Measurements from ENCODE around the gene SLC16A3.
"Not testable (repeated sequence)": the region's sequence is repeated elsewhere in the genome, so short reads cannot be mapped to it uniquely, and the experiment has no call there.

Gene SLC16A3

DNA sequence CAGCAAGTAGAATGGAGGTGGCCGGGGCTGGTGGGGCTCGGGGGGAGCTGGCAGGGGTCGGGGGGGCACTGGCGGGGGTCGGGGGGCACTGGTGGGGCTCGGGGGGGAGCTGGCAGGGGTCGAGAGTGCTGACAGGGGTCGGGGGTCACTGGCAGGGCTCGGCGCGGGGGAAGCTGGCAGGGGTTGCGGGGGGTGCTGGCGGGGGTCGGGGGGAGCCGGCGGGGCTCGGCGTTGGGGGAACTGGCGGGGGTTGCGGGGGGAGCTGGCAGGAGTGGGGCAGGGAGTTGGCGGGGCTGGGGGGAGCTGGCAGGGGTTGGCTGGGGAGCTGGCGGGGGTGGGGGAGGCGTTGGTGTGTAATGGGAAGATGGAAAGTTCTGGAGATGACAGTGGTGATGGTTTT is 41.3 kb upstream of the SLC16A3 start:
- DNase-seq (ENCODE audit: low read depth), result no peak
- H3K4me3 ChIP-seq (ENCODE audit: low read length), result no peak overlapping the region
- TF ChIP-seq CTCF (IDR thresholded peaks at IDR 0.05; ENCODE audit: insufficient read depth, low read depth, low read length, missing control alignments), result no peak

DNA sequence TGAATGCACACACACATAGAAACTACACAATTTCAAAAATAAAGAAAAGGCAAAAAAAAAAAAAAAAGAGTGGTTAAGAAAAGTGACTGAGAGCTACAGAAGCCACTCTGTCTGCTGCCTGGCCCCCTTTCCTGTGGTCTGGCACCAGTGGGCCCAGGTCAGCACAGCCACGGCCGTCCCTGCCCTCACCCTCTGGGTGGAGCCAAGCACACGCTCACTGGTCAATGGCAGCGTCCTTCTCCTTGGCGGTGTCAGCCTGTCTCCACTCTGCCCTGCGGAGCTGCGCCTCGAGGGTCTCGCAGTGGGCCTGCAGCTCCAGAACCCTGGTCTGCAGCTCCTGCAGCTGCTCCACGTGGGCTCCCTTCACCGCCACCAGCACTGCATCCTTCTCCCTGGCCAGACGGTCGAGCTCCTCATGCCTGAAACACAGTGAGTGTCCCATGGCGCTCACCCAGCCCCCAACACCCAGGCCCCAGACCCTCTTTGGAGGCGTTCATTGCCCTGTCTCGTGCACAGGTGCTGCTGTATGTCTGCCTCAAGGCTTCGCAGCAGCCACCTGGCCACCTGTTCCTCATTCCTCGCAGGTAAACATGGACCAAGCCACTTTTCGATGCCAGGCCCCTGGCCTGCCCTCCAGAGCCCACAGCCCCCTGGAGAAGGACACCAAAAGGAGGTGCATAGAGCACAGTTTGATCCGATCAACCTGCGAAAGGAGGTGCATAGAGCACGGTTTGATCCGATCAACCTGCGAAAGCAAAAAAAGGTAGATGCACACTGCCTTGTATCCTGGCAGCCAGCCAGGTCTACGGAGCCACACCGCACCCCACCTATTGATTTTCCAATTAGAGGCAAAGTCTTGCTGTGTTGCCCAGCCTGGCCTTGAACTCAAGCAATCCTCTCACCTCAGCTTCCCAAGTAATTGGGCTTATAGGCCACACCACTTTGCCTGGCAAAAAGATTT is 40.6 kb upstream of the SLC16A3 start:
- no peak for DNase-seq (ENCODE audit: low read depth)
- TF ChIP-seq CTCF (IDR thresholded peaks at IDR 0.05; ENCODE audit: insufficient read depth, low read depth, low read length, missing control alignments), result no peak

GRCh38 chr17:82193050-82193449 is 35.8 kb upstream of the SLC16A3 start:
- DNase-seq (ENCODE audit: low read depth); H3K4me3 ChIP-seq (ENCODE audit: low read length): not testable (repeated sequence)

More for the DNA sequence above, 40.6 kb upstream of the SLC16A3 start:
- H3K4me3 ChIP-seq (ENCODE audit: low read length), result no peak overlapping the region

DNA sequence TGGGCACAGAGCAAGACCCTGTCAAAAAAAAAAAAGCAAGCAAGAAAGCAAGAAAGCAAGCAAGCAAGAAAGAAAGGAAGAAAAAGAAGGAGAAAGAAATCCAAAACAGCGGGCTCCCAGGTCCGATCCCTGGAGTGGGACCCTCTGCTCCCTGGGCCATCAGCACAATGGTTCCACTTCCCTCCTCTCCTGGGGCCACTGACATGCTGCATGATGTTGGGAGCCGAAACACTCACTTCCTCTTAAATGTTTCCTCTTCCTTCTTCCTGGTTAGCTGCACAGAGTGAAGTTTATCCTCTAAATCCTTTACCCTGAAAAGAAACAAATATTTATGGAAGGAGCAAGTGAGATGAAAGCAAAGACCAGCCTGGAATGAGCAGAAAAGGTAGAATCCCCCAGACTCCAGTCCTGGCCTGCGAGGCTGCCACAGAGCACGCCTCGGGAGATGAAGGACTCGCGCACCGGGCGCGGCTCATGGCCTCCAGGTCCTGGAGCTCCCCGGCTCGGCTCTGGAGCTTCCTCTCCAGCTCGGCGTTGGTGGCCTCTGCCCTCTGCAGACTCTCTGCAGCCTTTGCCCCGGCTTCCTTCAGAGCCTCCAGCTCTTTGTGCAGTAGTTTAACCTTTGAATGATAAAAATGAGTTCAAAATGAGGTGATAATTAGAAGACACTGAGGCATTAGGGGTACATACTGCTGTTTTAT is 35.2 kb upstream of the SLC16A3 start:
- no peak overlapping the region for H3K4me3 ChIP-seq (ENCODE audit: low read length)
- DNase-seq (ENCODE audit: low read depth), result no peak
- TF ChIP-seq CTCF (IDR thresholded peaks at IDR 0.05; ENCODE audit: insufficient read depth, low read depth, low read length, missing control alignments), result no peak

DNA sequence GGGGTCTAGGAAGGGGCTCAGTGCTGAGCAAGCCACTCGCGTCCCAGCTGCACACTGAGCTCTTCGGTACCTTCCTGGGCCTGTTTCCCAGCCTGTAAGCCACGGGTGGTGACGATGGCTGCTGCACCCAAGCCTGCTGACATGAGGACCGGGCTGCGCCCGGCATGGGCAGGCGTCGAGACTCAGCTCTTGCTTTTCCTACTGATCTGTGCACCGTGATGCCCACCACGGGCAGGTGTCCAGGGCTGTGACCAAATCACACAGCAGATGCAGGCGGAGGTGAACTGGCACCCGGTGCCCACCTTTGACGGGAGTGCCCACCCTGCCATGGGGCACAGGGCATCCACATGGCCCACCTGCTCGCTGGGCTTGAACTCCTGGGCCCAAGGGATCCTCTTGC is 34.1 kb upstream of the SLC16A3 start:
- no peak for TF ChIP-seq CTCF (IDR thresholded peaks at IDR 0.05; ENCODE audit: insufficient read depth, low read depth, low read length, missing control alignments)
- DNase-seq (ENCODE audit: low read depth), result no peak
- H3K4me3 ChIP-seq (ENCODE audit: low read length), result no peak overlapping the region

GRCh38 chr17:82195675-82196672 is 32.9 kb upstream of the SLC16A3 start:
- H3K4me3 ChIP-seq (ENCODE audit: low read length), result no peak overlapping the region
- no peak for TF ChIP-seq CTCF (IDR thresholded peaks at IDR 0.05; ENCODE audit: insufficient read depth, low read depth, low read length, missing control alignments)
- DNase-seq (ENCODE audit: low read depth), result no peak
